T-helper 2 cell treated with Interferon-gamma antibody and Interleukin-4, amounts not matched to agents 5 μg/mL and 100 μg/mL, for 36 hours (primary cell): ENCODE data around the gene NDUFA6.

Experiments
- DNase-seq: peaks from one replicate; pipeline ENCODE4 v3.0.0; 2021; ENCODE audit warnings: low spot score
- H3K27ac Mint-ChIP-seq: one replicate; pipeline ENCODE4 v1.8.0; 2021; ENCODE audit warnings: mild to moderate bottlenecking, mixed read lengths
- H3K27me3 Mint-ChIP-seq: one replicate; pipeline ENCODE4 v1.8.0; 2021; ENCODE audit warnings: low read depth, mixed read lengths
- H3K36me3 Mint-ChIP-seq: one replicate; pipeline ENCODE4 v1.8.0; 2021; ENCODE audit warnings: low read depth, mixed read lengths
- H3K4me1 Mint-ChIP-seq: one replicate; pipeline ENCODE4 v1.8.0; 2021; ENCODE audit warnings: low read depth, mixed read lengths
- H3K4me3 Mint-ChIP-seq: one replicate; pipeline ENCODE4 v1.8.0; 2022; ENCODE audit warnings: mild to moderate bottlenecking, moderate library complexity, mixed read lengths
- H3K9me3 Mint-ChIP-seq: one replicate; pipeline ENCODE4 v1.8.0; 2021; ENCODE audit warnings: mixed read lengths

The NDUFA6 gene

GRCh38 chr22:42084874-42085273, 5.7 kb downstream of the NDUFA6 start:
- H3K4me3 Mint-ChIP-seq: no peak overlapping the region
- H3K4me1 Mint-ChIP-seq: peaks cover 22% of the 10 kb centered on the region
- H3K27me3 Mint-ChIP-seq: no peaks in the 10 kb centered on the region
- peaks cover 64% of the 10 kb centered on the region for H3K36me3 Mint-ChIP-seq
- no peak for DNase-seq
- H3K27ac Mint-ChIP-seq: no peak overlapping the region
- peaks cover 3% of the 10 kb centered on the region for H3K9me3 Mint-ChIP-seq

DNA sequence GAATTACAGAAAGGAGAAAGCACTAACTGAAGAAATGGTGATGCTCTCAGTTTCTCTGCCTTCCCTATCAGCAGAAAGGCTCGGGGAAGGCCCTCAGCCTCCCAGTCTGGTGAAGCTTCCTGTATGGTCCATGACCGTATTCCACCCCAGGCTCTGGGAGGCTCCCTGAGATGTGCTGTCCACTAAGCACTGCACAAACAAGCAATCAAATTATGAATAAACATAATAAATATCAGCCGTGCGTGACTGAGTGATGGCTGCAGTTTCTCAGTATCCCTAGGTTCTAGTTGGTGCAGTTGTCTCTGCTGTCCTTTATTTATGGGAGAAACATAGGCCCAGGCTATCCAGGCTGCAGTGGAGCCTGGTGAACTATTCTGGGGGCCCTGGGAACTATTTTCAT, 7.5 kb downstream of the NDUFA6 start:
- Mint-ChIP-seq H3K4me3 (no peak overlapping the region), H3K36me3 (peaks cover 52% of the 10 kb centered on the region), H3K27me3 (no peaks in the 10 kb centered on the region), H3K9me3 (no peaks in the 10 kb centered on the region), H3K4me1 (peaks cover 24% of the 10 kb centered on the region), H3K27ac (no peak overlapping the region)
- no peak for DNase-seq

- no peaks in the 10 kb centered on the region for H3K27me3 Mint-ChIP-seq
- no peak for DNase-seq
- H3K4me1 Mint-ChIP-seq: peaks cover 24% of the 10 kb centered on the region
These were observed 10.3 kb downstream of the NDUFA6 start for GRCh38 chr22:42080287-42080686.

DNA sequence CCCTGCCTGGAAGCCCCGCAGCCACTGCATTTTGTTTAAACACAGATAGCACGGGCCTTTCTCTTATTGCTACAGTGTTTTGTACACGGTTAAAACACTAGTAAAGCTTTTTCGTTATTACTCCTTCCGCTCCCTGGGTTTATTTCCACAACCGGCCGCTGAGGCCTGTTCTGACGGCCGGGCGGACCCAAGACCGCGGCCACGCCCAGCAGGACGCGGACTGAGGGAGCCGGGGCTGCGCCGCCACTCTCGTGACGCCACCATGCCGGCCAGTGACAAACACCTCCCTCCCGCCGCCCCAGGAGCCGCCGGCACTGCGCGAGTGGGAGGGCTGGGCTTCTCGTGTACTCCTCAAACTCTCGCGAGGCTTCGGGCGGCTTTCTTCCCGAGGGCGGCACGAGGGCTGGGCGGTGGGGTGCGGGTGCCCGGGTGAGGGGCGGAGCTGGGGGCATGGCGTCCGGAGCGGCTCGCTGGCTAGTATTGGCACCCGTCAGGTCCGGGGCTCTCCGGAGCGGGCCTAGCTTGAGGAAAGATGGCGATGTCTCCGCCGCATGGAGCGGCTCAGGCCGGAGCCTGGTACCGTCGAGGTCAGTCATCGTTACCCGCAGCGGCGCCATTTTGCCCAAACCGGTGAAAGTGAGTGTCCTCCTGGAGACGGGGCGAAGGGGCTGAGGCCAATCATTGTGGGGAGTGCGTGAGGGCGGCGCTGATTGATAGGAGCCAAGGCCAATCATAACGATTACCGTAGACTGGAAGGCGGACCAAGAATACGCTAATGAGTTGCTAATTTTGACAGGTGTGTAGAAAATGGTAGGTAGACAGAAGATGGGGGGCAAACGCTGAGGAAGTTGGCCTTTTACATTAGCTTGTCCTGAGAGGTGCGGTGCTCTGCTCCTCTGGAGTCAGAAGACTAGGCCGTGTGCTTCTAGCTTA, 11.0 kb downstream of the NDUFA6 start, which contains the start of gene SMDT1:
TSS of gene SMDT1 (plus strand) at position 382 of the 933 bp plus-strand sequence. CDS start at position 451, 69 bp downstream.
- Mint-ChIP-seq H3K36me3 (peaks cover 25% of the 10 kb centered on the region), H3K27ac (peak within 1 kb of the TSS; percentile 96), H3K9me3 (no peaks in the 10 kb centered on the region), H3K27me3 (no peaks in the 10 kb centered on the region), H3K4me1 (peaks cover 28% of the 10 kb centered on the region), H3K4me3 (peak within 1 kb of the TSS; percentile 98)
- DNase-seq: peak; percentile 98

More at GRCh38 chr22:42080287-42080686, 10.3 kb downstream of the NDUFA6 start:
- peak overlapping the region; percentile 96 for H3K27ac Mint-ChIP-seq
- H3K36me3 Mint-ChIP-seq: peaks cover 31% of the 10 kb centered on the region
- no peaks in the 10 kb centered on the region for H3K9me3 Mint-ChIP-seq
- peak overlapping the region; percentile 98 for H3K4me3 Mint-ChIP-seq

DNA sequence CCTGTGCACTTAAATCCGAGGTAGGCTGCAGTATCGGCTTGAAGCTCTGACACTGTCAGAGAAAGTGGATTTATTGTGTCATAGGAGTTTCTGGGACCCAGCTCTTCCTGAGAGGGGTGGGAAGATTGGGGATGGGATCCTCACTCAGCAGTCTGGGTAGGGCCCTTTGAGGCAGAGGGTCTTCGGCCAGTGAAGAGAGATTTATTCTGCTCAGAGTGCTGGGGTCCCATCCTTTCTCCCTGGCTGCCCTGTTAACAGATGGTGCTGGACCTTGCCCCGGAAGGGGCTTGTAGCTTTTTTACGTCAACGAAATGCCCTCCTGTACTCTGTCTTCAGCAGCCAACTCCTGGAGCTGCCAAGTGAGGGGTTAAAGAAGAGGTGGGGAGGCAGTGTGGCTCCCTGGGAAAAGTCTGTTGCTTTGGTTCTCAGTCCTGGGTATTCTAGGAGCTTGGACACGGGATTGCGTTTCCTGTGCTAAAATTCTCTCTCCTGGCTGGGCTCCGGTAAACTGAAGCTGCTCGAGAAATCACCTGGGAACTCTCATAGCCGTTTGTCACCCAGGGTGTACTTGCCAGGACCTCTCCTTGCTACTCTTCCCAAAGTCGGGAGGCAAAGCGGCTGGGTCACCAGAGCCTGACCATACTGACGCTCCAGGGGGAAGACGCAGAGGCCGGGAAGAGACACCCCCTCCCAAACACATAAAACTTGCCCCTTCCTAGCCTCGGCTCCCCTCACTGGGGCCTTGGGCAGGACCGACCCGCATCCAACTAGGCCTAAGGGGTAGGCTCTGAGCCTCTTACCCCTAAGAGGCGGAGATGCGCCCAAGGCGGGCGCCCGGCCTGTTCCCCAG, 11.9 kb downstream of the NDUFA6 start:
- Mint-ChIP-seq H3K4me3 (peak overlapping the region; percentile 98), H3K9me3 (no peaks in the 10 kb centered on the region), H3K36me3 (peaks cover 19% of the 10 kb centered on the region), H3K27me3 (no peaks in the 10 kb centered on the region), H3K4me1 (peaks cover 28% of the 10 kb centered on the region), H3K27ac (peak overlapping the region; percentile 96)
- DNase-seq: no peak

DNA sequence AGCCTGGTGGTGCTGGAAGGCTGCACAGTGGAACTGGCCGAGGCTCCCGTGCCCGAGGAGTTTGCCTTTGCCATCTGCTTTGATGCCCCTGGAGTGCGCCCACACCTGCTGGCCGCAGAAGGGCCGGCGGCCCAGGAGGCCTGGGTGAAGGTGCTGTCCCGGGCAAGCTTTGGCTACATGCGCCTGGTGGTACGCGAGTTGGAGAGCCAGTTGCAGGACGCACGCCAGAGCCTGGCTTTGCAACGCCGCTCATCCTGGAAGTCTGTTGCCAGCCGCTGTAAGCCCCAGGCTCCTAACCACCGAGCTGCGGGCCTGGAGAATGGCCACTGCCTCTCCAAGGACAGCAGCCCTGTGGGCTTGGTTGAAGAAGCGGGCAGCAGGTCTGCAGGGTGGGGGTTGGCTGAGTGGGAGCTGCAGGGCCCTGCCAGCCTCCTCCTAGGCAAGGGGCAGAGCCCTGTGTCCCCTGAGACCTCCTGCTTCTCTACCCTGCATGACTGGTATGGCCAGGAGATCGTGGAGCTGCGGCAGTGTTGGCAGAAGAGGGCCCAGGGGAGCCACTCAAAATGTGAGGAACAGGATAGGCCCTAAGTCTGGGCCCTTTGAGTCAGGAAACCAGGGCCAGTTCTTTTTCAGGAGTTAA, 13.0 kb downstream of the NDUFA6 start:
- Mint-ChIP-seq H3K27me3 (no peaks in the 10 kb centered on the region), H3K27ac (no peak overlapping the region), H3K9me3 (no peaks in the 10 kb centered on the region), H3K36me3 (peaks cover 12% of the 10 kb centered on the region), H3K4me3 (peak overlapping the region; percentile 21), H3K4me1 (peaks cover 30% of the 10 kb centered on the region)
- no peak for DNase-seq

DNA sequence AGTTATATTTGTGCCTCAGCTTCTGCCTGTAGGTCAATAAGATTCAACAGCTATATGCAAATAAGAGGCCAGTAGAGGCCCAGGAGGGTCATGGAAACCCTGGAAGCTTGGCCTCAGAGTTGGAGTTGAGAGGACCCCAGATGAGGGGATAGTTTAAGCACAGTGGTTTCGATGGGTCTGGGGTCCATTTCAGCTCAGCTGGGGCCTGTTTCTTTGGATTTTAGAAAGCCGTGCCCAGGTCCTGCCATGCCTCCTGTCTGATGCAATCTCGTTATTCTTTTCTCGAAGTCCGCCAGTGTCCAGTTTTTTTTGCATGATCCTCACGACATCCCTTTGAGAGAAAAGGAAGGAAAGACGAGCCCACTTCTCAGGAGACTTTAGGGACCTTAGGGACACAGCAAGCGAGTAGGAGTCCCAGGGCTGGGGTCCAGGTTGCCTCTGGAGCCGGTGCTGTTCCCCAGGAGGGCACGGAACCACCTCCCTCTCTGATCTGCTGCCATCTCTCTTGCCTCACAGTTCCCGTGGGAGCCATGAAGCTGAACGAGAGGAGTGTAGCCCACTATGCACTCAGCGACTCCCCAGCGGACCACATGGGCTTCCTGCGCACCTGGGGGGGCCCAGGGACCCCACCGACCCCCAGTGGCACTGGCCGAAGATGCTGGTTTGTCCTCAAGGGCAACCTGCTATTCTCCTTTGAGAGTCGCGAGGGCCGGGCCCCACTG, 13.6 kb downstream of the NDUFA6 start:
- no peak overlapping the region for H3K4me3 Mint-ChIP-seq
- no peak for DNase-seq
- H3K36me3 Mint-ChIP-seq: peaks cover 9% of the 10 kb centered on the region
- H3K27me3 Mint-ChIP-seq: no peaks in the 10 kb centered on the region
- no peaks in the 10 kb centered on the region for H3K9me3 Mint-ChIP-seq
- H3K27ac Mint-ChIP-seq: no peak overlapping the region
- H3K4me1 Mint-ChIP-seq: peaks cover 34% of the 10 kb centered on the region

DNA sequence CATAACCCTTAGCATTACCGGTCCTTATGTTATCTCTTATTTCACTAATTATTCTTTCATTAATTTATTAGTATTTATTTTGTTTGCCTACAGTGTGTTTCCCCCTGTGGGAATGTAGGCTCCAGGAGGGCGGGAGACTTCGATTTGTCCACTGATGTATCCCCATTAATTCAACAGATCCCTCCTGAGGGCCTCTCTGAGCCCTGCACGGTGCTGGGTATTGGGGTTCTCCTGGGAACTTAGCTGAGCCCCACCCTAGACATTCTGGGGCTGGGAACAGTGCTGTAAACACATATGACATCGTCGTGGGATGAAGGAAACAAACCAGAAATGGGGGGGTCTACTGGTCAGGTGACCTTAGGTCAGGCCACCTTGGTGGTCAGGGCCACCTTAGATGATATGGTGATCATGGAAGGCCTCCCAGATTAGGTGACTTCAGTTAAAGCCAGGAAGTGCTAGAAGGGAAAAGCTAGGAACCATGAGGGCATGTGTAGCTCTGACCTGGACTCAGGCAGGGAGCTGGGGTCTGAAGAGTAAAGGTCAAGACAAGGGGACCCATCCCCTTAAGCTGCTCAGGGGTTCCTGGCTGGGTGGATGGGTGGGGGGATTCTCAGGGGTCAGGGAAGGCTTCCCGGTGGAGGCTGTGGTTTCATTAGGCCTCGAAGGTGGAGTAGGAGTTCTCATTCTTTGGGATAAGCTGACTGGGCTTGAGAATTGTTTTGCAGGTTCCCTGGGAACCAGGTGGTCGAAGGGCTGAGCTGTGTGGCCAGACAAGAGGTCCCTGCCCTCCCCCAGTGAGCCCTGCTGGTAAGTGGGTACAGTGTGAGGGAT, 15.5 kb downstream of the NDUFA6 start:
- no peak for DNase-seq
- peak overlapping the region; percentile 29 for H3K4me3 Mint-ChIP-seq
- H3K9me3 Mint-ChIP-seq: no peaks in the 10 kb centered on the region
- peak overlapping the region; percentile 79 for H3K27ac Mint-ChIP-seq
- H3K36me3 Mint-ChIP-seq: peaks cover 2% of the 10 kb centered on the region
- H3K27me3 Mint-ChIP-seq: no peaks in the 10 kb centered on the region
- peaks cover 36% of the 10 kb centered on the region for H3K4me1 Mint-ChIP-seq

DNA sequence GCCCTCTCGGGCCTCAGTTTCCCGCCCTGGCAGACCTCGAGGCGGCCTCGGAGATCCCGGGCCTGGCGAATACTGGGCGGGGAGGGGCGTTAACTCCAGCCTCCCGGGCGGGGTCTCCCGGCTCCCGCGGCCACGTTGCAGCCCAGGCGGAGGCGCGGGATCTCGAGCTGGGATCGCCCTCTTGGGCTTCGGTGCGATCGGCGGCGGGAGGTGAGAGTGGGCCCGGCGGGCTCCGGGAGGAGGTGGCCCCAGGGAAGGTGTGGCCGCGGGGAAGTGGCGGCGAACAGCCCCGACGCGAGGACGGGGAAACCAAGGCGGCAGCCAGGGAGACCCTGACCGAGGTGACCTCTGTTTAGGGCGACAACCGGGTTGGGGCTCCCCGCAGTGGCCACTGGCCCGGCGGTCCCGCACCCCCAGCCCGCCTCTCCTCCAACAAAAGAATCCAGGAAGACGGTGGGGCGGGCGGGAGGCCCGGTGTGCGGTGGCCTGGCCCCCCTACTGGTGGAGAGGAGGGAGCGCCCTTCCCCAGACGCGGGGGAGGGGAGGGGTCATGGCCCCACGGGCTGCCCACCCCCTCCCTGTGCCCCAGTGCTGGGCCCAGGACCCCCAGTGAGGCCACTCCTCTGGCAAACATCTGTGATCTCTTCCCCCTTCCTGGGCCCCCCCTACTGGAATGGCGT, 16.3 kb downstream of the NDUFA6 start, which contains the start of gene PHETA2:
TSS of gene PHETA2 (plus strand) at position 117 of the 680 bp plus-strand sequence. CDS start 3,046 bp downstream, outside the sequence.
- peaks cover 38% of the 10 kb centered on the region for H3K4me1 Mint-ChIP-seq
- H3K4me3 Mint-ChIP-seq: peak within 1 kb of the TSS; percentile 76
- H3K27ac Mint-ChIP-seq: peak within 1 kb of the TSS; percentile 79
- peak; percentile 52 for DNase-seq
- no peaks in the 10 kb centered on the region for H3K27me3 Mint-ChIP-seq
- H3K9me3 Mint-ChIP-seq: no peaks in the 10 kb centered on the region
- no peaks in the 10 kb centered on the region for H3K36me3 Mint-ChIP-seq

DNA sequence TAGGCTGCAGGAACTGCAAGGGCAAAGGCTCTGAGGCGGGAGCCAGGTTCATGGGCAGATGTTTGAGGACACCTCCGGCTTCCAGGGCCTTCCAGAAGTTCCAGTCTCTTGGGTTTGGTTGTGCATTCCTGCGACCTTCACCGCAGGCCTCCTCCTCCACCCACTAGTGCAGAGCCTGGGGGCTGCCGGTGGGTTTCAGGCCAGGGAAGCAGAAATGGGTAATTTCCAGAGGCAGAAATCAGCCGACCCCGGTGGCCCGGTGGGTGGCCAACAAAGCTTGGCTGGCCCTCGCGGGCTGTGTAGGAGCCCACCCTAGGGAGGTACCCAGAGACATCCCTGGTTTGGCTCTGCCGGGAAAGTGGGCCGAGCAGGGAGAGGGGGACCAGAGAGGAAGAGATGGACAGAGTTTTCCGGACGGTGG, 16.9 kb downstream of the NDUFA6 start:
- H3K4me3 Mint-ChIP-seq: peak overlapping the region; percentile 76

GRCh38 chr22:42072606-42073330, 17.8 kb downstream of the NDUFA6 start:
- no peak for DNase-seq
- Mint-ChIP-seq H3K27me3 (no peaks in the 10 kb centered on the region), H3K27ac (peak overlapping the region; percentile 55), H3K4me3 (peak overlapping the region; percentile 76), H3K4me1 (peaks cover 34% of the 10 kb centered on the region), H3K36me3 (peaks cover 6% of the 10 kb centered on the region), H3K9me3 (no peaks in the 10 kb centered on the region)

More for the DNA sequence above, 16.9 kb downstream of the NDUFA6 start:
- peaks cover 3% of the 10 kb centered on the region for H3K36me3 Mint-ChIP-seq
- no peaks in the 10 kb centered on the region for H3K27me3 Mint-ChIP-seq
- no peaks in the 10 kb centered on the region for H3K9me3 Mint-ChIP-seq
- peak overlapping the region; percentile 52 for H3K27ac Mint-ChIP-seq
- peaks cover 38% of the 10 kb centered on the region for H3K4me1 Mint-ChIP-seq
- no peak for DNase-seq
